GM19468 (cell line): ENCODE data around the gene VAPA.

ENCODE experiments used
- ATAC-seq: cut with Tn5 transposase; IDR thresholded peaks from one replicate; pipeline ENCODE4 v1.9.1; 2021; ENCODE audit warnings: mild to moderate bottlenecking, moderate library complexity, moderate number of reproducible peaks; ENCODE audit not compliant: unreplicated experiment; ENCODE audit errors: extremely low read depth

The VAPA gene

DNA sequence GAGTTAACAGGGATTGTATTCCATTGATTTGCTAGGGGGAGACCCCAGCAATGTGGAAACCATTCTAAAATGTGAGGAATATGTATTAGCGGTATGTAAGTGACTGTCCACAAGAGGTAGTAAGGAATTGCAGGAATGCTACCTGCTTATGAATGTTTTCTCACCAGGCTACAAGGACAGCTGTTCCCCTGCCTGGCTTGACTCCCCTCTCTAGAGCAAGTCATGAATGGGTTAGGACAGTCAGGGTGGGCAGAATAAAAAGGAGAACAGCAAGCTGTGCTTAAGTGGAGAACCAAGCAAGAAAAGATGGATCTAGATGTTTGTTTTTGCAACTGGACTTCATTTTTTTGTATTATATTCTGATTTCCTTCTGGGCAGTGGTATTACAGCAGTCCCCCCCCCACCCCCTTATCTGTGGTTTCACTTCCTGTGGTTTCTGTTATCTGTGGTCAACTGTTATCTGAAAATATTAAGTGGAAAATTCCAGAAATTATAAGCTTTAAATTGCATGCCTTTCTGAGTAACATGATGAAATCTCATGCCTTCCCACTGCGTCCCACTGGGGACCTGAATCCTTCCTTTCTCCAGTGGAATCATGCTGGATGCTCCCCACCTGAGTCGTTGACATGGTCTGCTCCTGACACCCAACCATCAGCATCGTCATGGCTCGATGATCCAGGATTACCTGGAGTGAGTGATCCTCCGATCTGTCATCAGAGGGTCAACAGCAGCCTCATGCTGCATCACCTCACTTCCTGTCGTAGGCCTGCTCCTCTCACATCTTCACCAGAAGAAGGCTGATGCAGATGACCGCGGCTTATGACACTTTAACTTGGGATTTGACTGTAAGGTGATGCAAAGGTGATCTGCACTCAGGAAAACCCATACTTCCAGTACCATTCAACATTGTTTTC is 52.2 kb downstream of the VAPA start:
- ATAC-seq, result no peak

DNA sequence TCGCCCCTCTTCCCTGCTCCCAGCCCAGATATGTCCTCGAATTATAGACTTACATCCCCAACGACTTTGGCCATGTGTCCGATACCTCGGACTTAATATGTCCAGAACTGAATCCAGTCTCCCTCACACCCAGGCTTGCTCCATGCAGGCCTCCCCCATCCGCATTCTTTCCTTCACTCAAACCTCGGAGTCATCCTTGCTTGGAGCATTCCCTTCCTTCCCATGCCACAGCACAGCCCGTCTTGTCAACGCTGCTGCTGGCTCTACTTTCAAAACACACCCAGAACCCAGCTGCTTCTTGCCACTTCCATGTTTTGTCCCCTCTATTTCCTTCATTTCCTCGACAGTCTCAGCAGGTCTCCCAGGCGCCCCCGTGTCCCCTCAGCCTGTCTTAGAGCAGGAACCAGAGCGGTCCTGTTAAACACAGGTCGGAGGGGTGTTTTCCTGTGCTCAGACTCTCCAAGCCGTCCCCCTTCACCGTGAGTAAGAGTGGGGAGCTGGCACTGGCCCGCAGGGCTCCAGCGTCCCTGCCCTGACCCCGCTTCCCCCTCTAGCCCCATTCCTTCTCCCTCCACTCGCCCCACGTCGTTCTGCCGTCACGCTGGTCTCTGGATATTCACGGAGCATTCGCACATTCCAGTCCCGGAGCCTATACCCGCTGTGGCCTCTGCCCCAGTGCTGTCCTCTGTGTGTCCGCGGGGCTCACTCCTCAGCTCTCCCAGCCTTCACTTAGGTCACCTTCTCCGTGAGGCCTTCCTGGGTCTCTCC is 54.4 kb downstream of the VAPA start:
- ATAC-seq, result no peak

DNA sequence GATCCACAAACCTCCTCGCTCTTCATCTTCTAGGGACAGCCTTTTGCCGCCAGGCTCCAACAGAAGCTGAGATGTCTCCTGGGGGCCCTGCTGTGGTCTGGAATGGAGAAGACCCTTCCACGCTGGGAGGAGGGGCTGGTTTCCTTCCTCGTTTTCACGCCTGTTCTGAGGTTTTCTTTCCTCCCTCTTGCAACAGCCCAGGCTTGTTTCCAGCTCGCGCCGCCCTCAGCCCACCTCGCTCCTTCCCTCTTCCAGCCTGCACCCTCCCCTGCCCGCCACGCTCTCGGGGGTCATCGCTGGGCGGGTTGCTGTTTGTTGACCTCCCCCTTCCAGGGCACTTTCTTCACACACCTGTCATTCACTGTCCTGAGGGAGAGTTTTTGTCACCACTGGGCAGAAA is 55.4 kb downstream of the VAPA start:
- no peak for ATAC-seq

DNA sequence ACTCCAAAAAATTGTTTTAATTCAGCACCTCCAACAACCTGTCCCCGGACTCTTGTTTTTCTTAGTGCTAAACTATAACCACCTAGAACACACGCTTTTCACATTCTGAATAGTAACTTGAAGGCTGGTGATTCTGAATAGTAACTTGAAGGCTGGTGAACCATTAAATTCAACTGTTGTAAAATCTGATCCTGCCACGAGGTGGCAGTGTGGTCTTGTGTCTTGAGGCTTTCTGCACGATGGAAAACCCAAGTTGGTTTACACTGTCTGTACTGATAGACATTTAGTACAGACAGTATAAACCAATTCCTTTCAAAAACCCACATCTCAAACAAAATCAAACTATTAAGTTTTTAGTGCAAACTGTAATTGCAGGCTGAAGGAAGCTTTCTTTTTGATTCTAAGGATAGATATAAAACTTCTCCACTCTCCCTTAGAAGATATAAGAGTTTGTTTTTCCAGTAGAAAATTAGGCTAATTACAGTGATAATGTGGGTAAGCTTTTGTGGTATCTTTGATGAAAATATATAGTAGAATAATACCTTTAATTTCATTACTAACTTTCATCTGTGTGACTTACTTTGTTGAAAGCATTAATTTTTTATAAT is 57.6 kb downstream of the VAPA start:
- ATAC-seq, result no peak

DNA sequence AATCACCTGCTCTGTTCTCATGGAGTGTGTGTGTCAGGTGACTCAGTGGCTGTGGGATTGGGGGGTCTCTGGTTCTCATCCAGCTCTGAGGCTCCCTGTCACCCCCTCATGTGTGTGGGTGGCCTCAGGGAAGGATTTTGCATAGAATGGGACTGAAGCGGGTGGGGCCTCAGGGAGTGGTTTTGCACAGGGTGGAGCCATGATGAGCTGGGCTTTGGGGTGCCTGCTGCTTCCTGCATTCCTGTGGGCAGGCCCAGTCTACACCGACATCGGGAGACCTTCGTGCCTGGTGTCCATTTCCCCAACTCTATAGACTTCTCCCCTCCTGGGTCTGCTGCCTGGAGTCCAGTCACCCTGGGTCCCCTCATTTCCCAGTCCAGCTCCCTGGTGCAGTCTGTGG is 59.7 kb downstream of the VAPA start:
- no peak for ATAC-seq

DNA sequence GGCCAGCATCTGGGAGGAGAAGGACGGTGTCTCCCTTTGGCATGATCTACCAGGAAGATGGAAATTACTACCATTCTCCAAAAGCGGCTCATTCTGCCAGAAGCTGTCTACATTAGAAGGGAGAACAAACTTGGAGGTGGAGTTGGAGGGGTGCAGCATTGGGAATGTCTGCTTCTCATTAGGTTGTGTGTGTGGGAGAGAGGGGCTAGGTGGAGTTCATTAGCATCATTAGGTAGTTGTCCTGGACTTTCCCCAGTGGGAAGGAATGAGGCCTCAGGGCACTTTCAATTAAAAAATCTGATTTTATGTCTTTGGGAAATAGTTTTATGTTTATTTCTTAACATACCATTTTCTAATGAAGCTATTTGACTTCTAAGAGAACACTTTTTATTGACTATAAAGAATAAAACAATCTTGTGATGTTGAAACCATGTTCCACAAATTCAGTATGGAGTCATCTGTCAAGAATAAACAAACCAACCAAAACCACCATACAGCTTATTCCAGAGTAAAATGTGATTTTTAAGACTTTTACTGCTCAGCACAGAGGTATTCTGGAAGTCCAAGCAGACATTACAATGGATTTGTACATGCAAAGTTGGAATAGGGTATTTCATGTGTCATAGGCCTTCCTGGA is 60.6 kb downstream of the VAPA start:
- no peak for ATAC-seq

DNA sequence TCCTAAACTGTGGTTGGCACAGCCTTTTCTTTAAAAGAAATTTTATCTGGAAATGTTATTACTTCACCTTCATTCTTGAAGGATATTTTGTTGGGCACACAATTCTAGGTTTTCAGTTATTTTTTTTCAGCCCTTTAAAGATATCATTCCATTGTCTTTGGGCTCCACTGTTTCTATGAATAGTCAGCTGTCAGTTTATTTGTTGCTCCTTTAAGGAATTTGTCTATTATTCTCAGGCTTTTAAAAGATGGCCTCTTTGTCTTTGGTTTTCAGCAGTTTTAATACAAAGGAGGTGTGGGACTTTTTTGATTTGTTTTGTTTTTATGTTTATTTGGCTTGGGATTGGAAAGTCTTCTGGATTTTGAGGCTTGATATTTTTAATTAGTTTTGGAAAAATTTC is 61.8 kb downstream of the VAPA start:
- no peak for ATAC-seq

DNA sequence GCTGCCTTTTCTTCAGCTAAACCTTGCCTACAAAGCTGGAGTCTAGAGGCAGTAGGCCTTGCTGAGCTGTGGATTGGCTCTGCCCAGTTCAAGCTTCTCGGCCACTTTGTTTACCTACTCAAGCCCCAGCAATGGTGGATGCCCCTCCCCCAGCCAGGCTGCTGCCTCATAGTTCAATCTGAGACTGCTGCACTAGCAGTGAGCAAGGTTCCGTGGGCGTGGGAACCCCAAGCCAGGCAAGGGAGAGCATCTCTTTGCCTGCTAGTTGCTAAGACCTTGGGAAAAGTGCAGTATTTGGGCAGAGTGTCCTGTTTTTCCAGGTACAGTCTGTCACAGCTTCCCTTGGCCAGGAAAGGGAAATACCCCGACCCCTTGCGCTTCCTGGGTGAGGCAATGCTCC is 68.9 kb downstream of the VAPA start:
- ATAC-seq, result no peak

DNA sequence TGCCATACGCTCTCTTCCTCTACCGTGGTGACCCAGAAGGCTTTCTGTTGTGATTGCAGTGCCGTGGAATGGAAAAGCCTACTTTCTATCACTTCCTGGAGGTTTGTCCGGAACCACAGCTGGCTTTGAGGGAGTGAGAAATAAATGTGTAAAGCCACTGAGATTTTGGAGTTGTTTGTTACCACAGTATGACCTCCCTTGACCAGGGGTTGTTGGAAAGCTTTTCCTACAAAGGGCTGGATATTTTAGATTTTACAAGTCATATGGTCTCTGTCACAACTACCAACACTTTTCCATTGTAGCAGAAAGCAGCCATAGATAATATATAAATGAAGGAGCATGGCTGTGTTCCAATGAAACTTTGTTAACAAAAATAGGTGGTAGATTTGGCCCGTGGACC is 70.3 kb downstream of the VAPA start:
- no peak for ATAC-seq

DNA sequence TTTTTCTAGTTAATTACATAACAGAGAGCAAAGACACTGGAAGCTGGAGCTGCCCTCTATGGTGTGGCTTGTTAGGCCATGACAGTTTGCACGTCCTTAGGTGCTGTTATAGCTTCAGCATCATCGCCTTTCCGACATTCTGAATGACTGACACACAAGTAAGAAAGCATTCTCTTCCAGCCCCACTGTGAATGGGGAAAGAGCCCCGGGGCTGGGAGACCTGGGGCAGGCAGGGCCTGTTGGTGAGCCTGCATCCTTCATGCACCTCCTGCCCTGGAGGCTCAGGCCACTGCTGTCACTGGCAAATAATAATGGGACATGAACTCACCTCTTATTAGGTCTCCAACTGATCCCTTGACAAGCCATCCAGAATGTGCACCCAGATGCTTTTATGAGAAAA is 71.8 kb downstream of the VAPA start:
- no peak for ATAC-seq

DNA sequence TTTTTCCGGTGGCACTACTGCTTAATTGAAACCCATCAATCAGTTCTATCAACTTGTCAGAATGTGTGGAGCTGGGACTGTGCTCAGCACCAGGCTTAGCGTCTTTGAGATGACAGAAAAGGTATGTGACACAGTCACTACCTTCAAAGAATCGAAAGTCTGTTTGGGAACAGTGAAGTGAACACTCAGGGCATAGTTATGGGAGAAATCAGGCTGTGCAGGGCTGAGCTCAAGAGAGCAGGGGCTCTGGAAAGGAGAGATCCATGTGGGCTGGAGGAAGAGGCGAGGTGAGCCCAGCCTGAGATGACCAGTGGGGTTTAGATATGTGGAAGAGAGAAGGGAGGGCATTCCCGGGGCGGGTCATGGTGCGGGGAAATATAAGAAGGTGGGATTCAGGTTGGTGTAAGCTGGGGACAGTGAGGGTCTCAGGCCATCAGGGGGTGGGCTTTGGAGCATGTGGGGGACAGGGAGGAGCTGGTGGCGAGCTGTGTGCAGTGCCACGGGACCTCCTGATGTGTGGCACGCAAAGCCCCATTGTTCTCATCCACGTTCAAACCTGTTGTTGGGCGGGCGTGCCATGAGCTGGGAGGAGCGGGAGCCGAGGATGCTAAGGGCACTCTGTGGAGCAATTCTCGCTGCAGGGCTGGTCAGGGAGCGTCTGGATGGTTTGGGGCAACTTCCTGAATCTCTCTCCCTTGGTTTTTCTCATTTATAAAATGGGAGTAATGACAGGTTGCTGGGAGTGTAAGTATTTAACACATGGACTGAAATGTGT is 72.5 kb downstream of the VAPA start:
- ATAC-seq, result no peak

DNA sequence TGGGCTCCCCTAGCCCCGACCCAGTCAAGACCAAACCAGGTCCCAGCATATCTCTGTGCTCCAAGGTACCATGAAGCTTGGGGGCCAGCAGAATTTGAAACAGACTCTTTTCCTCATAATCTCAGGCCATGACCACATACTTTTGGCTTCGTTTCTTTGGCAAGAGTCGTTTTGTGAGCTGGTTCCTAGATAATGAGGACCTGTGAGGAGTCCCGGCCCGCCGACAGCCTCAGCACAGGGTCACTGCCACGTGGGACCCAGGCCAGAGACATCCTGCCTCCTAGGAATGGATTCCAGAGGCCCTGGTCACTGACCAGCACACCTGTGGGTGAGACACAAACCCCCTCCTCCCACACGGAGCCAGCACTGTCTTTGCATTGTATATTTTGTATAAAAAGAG is 73.5 kb downstream of the VAPA start:
- no peak for ATAC-seq

DNA sequence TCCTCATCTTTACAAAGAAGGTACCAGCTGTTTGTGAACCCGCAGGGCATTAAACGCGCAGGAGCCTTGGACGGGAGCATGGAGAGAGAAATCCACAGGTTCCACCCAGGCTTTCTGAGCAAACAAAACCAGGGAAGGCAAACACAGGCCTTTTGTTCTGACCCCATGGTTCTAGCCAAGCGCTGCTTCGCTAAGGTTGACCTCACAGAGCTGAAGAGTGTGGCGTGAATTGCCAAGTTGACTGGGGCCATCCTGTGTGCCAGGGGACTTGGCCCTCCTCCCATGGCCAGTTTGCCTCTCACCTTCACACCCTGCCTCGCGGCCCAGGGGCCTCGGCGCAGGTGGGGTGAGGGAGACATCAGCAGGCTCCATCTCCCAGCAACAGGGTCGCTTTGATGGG is 74.1 kb downstream of the VAPA start:
- no peak for ATAC-seq

DNA sequence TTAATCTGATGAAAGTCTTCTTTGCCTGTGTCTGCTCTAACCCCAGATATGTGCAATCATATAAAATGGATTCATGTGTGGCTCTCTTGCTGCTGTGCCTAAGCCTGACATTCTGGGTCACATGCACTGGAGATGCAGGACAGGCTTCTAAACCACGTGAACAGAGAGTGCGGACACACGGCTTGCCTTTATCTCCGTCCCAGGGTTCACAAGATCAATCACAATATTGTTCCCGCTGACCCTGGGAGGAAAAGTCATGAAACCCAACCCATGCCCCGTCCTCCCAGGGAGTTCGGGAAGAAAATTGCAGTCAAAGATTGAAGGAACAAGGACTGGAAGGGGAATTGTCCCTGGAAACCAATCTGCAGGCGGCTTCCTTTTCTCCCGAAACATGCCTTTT is 74.8 kb downstream of the VAPA start:
- no peak for ATAC-seq

DNA sequence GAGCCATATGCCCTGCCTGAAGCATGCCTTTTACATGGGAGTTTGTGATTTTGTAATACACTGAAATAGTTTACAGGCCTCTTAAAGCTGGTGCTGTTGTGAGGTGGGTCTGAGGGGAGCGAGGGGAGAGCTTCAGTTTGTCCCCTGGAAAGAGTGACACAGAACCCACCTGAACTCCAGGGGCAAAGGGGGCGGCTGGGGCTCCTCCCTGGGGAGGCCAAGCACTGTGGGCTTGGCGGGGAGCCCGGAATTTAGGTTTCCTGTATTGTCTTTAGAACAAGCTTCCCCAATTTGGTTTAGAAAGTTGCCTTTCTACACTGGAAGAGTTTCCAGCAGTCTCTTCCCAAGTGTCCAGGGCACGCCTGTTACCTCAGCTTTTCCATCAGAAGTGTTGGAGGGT is 75.7 kb downstream of the VAPA start:
- no peak for ATAC-seq

DNA sequence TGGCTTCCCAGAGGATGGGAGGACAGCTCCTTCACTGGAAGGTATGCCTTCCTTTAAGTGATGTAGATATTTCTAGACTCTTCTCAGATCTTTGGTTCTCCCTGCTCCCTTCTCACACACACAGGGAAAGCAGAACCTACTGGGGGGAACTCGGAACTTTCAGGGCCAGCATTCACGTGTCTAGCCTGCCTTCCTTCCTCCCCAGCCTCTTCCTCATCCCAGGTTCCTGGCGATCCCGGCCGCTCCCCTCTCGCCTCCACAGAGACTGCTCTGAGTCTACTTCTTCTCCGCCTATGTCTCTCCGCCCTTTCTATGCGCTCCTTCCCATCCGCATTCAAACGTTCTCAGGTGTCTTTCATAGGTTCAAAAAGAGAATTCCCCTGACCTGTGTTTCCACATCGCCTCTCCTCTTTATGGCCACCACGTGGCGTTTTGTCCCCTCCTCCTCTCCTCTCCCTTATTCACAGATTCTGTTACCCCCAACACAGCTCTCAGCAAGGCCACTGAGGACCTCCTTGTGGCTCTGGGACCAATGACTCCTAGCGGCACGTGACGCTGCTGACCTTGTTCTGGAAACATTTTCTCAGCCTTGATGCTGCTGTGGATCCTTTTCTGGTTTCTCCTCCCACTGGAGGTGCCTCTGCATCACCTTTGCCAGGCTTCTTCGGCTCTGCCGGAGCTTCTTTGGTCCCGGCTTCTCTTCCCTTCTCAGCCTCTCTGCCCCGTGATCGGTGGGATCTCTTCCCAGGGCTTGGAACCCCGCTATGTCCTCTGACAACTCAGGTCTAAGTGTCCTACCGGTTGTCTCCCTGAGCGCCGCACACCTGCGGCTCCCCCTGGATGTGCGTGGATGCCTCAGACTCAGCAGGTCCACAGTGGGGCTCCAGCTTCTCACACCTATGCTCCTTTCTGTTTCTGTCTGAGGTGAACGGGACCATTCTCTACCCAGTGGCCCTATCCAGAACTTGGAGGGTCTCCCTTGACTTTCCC is 77.5 kb downstream of the VAPA start:
- ATAC-seq, result no peak

DNA sequence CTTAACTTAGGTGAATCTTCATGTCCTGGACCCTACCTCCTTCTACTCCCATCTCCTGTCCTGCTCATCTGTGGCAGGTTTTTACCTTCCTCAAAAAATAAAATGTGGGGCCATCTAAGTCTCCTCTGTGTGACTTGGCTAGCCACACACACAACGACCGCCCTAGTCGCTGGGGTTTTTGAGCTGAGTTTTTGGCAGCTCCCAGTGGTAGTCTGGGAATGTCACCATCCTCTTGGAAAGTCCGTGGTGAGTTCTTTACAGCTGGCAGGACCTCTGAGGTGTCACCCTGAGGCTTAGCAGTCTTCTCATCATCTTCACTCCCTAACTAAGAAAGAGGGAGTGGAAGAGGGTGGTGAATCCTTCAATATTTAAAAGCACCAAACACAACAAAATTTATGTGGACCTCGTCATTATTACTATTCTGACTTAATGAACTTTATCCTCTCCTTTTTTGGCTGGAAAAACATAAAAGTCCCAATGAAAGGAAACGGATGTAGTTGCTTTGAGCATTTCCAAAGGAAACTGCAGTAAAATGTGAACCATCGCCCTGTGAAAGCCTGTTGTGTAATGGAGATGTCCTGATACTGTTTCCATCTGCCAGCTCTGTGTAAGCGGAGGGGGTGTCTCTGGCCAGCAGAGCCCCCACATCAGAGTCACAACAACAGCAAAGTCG is 78.6 kb downstream of the VAPA start:
- no peak for ATAC-seq

DNA sequence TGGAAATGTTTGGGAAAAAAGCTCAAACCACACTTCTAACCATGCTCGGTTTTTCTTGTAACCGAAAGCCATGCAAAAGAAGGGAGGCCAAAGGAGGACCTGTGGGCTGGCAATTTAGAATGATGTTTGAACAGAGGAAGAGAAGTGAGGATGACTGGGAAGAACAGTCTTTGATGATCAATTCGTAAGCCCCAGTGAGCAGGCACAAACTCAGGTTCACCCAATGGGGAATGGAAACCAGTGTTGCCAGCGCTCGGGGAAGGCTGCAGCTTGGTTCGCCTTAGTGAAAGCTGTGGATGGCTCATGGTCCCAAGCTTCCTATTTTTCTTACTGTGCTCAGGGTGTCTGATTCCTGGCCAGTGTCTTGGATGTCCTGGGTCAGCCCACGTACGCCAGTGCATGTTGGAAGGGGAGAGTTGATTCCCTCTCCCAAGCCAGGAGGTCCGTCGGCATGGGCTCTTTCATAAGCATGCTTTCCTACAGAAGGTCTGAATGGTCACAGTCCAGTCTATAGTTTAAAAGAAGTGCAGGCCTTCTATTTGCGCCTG is 79.2 kb downstream of the VAPA start:
- no peak for ATAC-seq
